Activated T-helper 17 cell treated with anti-CD3 and anti-CD28 coated beads, Interleukin-2, amount 50 U/mL, for 72 hours (primary cell): ENCODE data around the gene SIRPA. TPM values are rescaled to one million over a fixed set of nuclear protein-coding genes. Genes with fewer than 3 reads are reported as not detected.

Source experiments
- ATAC-seq: fragments of 150-1000 bp; cut with Tn5 transposase; replicated peaks from 2 replicates; pipeline ENCODE4 v1.10.0; 2021; ENCODE audit warnings: mild to moderate bottlenecking, moderate library complexity
- H3K27ac Mint-ChIP-seq: one replicate; pipeline ENCODE4 v1.8.0; 2022; ENCODE audit warnings: mixed read lengths
- H3K27me3 Mint-ChIP-seq: one replicate; pipeline ENCODE4 v1.8.0; 2022; ENCODE audit warnings: mixed read lengths
- H3K36me3 Mint-ChIP-seq: one replicate; pipeline ENCODE4 v1.8.0; 2022; ENCODE audit warnings: low read depth, mild to moderate bottlenecking, mixed read lengths
- H3K4me1 Mint-ChIP-seq: one replicate; pipeline ENCODE4 v1.8.0; 2022; ENCODE audit warnings: mixed read lengths
- H3K4me3 Mint-ChIP-seq: one replicate; pipeline ENCODE4 v1.8.0; 2022; ENCODE audit warnings: mild to moderate bottlenecking, mixed read lengths
- H3K9me3 Mint-ChIP-seq: one replicate; pipeline ENCODE4 v1.8.0; 2022; ENCODE audit warnings: mixed read lengths
- total RNA-seq, 2 donors: library from RNA; stranded (reverse); gene quantifications; one replicate each; pipeline ENCODE4 v1.2.3, GENCODE V29; 2022

SIRPA gene
- total RNA-seq, 2 donors from 2014 or later, result 0.05 TPM; not detected in 1

- H3K27ac Mint-ChIP-seq, result no peak overlapping the region
- H3K4me3 Mint-ChIP-seq, result no peak overlapping the region
- no peaks in the 10 kb centered on the region for H3K36me3 Mint-ChIP-seq
- H3K4me1 Mint-ChIP-seq, result no peaks in the 10 kb centered on the region
- no peak for ATAC-seq
- no peaks in the 10 kb centered on the region for H3K9me3 Mint-ChIP-seq
- peaks cover 39% of the 10 kb centered on the region for H3K27me3 Mint-ChIP-seq
Observed at GRCh38 chr20:1945660-1946059, 50.5 kb downstream of the SIRPA start.

DNA sequence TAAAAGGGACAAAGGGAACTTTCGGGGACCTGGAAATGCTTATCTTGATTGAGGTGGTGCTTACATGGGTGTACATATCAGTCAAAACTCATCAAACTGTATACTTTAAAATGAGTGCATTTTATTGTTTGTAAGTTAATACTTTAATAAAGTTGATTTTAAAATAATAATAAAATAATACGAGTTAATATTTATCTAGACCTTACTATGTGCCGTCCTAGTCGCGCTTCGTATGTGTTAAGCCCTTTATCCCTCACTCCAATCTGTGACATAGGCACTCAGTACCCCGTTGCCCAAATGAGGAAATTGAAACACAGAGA is 51.2 kb downstream of the SIRPA start:
- no peaks in the 10 kb centered on the region for H3K9me3 Mint-ChIP-seq
- H3K27me3 Mint-ChIP-seq, result peaks cover 43% of the 10 kb centered on the region
- H3K27ac Mint-ChIP-seq, result no peak overlapping the region
- no peak overlapping the region for H3K4me3 Mint-ChIP-seq
- H3K4me1 Mint-ChIP-seq, result no peaks in the 10 kb centered on the region
- H3K36me3 Mint-ChIP-seq, result no peaks in the 10 kb centered on the region
- ATAC-seq, result no peak

DNA sequence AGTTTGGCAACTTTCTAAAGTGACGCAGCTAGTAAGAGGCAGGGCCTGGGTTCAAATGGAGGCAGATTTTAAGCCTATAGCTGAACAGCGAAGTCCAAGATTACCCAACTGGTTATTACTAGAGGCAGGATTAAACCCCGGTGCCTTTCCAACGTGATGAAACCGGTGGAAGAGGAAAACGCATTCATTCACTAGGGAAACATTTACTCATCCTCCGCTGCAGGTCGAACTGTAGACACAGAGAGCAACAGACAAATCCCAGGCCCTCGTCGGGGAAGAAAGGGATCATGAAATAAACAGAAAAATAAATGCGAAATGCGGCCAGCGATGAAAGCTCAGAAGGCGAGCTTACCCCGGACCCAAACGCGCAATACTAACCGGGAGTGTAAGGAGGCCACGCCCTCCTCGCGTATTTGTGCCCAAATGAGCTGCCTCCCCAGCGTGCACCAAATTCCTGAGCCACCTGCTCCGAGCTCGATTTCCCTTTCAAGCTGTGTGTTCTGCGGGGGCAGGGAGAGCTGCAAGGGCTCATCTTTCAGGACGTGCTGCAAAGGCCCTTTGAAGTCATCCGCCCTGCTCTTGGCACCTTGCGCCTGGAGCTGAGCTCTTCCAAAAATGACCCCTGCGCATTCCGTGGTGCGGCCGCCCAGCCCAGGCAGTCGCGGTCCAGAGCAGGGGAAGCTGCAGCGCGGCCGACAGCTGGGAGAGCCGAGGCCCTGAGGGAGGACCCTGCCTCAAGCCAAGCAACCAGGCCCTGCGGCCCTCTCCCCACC is 51.7 kb downstream of the SIRPA start:
- H3K4me3 Mint-ChIP-seq, result no peak overlapping the region
- H3K27ac Mint-ChIP-seq, result no peak overlapping the region
- H3K27me3 Mint-ChIP-seq, result peaks cover 47% of the 10 kb centered on the region
- H3K4me1 Mint-ChIP-seq, result no peaks in the 10 kb centered on the region
- no peaks in the 10 kb centered on the region for H3K9me3 Mint-ChIP-seq
- no peaks in the 10 kb centered on the region for H3K36me3 Mint-ChIP-seq
- no peak for ATAC-seq

DNA sequence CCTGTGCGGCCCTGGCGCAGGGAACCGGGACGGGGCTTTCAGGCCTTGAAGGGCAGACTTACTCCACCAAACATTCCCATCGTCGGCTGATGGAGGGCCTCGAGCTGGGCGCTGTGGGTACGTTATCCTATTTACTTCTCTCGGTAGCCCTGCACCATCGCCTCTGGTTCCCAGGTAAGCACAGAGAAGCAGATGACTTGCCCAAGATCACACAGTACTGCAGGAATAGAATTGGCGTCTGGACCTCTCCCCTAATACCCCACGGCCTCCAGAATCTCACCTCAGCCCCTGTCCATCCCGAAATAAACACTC is 52.3 kb downstream of the SIRPA start:
- Mint-ChIP-seq H3K4me3 (no peak overlapping the region), H3K27me3 (peaks cover 43% of the 10 kb centered on the region)

DNA sequence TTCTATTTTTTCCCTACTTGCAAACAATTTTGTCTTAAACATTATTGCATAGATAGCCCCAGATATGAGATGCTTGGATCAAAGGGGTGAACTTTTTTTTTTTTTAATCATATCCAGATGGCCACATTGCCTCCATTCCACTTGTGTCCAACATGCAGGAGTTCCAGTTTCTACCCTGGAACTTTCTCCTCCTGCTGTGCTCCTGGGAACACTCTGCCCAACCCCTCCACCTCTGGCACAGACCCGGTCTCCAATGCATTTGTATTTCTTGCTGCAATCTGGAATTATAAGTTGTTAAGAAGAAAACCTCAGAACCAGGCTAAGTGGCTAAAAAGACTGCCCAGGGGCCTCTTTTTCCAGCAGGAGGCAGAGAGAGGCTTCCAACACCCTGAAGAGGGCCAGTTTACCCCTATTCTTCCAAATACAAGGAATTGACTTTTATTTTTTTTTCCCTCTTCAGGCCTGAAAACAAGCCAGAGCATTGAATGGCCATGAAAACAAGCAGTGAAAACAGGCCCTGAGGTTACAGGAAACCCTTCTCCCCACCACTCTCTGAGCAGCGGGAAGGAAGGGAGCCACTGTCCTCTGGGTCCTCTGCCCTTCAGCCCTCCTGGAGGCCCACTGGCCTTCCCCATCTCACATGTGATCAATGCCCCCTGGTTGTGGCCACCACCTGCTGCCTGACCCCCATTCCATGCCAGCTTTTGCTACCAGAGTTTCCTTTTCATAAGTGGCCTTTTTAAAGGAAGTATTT is 54.3 kb downstream of the SIRPA start:
- peaks cover 28% of the 10 kb centered on the region for H3K27me3 Mint-ChIP-seq
- no peaks in the 10 kb centered on the region for H3K9me3 Mint-ChIP-seq
- no peaks in the 10 kb centered on the region for H3K36me3 Mint-ChIP-seq
- H3K27ac Mint-ChIP-seq, result no peak overlapping the region
- no peak for ATAC-seq
- no peak overlapping the region for H3K4me3 Mint-ChIP-seq
- no peaks in the 10 kb centered on the region for H3K4me1 Mint-ChIP-seq

More for the DNA sequence above, 52.3 kb downstream of the SIRPA start:
- ATAC-seq, result no peak
- Mint-ChIP-seq H3K27ac (no peak overlapping the region), H3K9me3 (no peaks in the 10 kb centered on the region), H3K36me3 (no peaks in the 10 kb centered on the region), H3K4me1 (no peaks in the 10 kb centered on the region)

GRCh38 chr20:1950836-1951235 is 55.6 kb downstream of the SIRPA start:
- no peak overlapping the region for H3K27ac Mint-ChIP-seq
- no peak for ATAC-seq
- H3K9me3 Mint-ChIP-seq, result no peaks in the 10 kb centered on the region
- H3K27me3 Mint-ChIP-seq, result peaks cover 29% of the 10 kb centered on the region
- H3K36me3 Mint-ChIP-seq, result no peaks in the 10 kb centered on the region
- no peak overlapping the region for H3K4me3 Mint-ChIP-seq
- H3K4me1 Mint-ChIP-seq, result no peaks in the 10 kb centered on the region

GRCh38 chr20:1951436-1952115 is 56.4 kb downstream of the SIRPA start:
- no peaks in the 10 kb centered on the region for H3K4me1 Mint-ChIP-seq
- H3K36me3 Mint-ChIP-seq, result no peaks in the 10 kb centered on the region
- ATAC-seq, result no peak
- peaks cover 28% of the 10 kb centered on the region for H3K27me3 Mint-ChIP-seq
- H3K27ac Mint-ChIP-seq, result no peak overlapping the region
- no peaks in the 10 kb centered on the region for H3K9me3 Mint-ChIP-seq
- H3K4me3 Mint-ChIP-seq, result no peak overlapping the region

DNA sequence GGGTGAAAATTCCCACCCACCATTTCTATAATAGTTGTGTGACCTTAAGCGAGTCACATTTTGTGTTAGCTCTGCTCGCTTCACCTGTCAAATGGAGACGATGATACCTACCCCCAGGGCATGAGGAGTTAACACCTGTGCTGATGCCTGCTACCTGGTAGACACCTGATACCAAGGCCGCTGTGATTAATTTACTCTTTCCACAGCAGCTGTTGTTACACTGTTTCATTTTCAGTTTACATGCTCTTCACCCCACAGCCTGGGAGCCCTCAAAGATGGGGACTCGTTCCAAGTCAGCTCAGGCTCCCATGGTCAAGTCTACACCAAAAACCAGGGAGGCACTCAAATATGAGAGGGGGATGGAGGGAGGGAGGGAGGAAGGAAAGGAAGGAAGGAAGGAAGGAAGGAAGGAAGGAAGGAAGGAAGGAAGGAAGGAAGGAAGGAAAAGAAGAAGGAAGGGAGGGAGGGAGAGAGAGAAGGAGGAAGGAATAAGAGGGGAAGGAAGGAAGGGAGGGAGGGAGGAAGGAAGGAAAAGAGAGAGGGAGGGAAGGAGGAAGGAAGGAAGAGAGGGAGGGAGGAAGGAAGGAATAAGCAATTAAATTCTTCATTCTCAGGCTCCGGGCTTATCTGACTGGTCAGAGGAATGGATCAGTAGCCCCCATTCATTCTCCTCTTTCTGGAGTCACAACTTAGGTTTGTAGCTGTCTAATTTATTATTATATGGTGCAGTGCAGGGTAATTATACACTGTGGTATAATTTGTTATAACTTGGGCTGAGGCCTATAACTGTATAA is 57.7 kb downstream of the SIRPA start:
- H3K27ac Mint-ChIP-seq, result no peak overlapping the region
- peaks cover 21% of the 10 kb centered on the region for H3K27me3 Mint-ChIP-seq
- H3K4me3 Mint-ChIP-seq, result no peak overlapping the region
- H3K36me3 Mint-ChIP-seq, result no peaks in the 10 kb centered on the region
- no peaks in the 10 kb centered on the region for H3K9me3 Mint-ChIP-seq
- no peaks in the 10 kb centered on the region for H3K4me1 Mint-ChIP-seq
- no peak for ATAC-seq

DNA sequence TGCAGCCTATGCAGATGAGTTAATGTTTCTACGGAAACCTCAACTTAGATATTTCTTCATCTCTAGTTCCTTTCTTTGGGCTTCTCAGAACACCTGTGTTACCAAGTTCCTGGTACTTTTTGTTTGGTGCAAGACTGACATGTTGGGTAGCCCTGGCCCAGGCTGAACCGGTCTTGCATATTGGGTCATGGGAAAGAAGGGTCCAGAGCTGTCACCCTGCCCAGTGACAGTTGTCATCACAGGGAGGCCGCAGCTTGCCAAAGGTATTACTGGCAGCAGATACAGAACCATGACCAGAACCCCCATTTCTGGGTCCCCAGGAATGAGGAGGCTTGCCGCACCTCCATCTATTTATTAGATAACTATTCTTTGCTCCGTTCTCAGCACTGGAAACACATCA is 58.4 kb downstream of the SIRPA start:
- Mint-ChIP-seq H3K9me3 (no peaks in the 10 kb centered on the region), H3K27ac (no peak overlapping the region)

GRCh38 chr20:1955217-1955616 is 60.0 kb downstream of the SIRPA start:
- Mint-ChIP-seq H3K9me3 (no peaks in the 10 kb centered on the region), H3K4me1 (no peaks in the 10 kb centered on the region), H3K27ac (no peak overlapping the region), H3K27me3 (peaks cover 27% of the 10 kb centered on the region), H3K36me3 (no peaks in the 10 kb centered on the region), H3K4me3 (no peak overlapping the region)
- ATAC-seq, result no peak

More for the DNA sequence above, 58.4 kb downstream of the SIRPA start:
- Mint-ChIP-seq H3K36me3 (no peaks in the 10 kb centered on the region), H3K27me3 (peaks cover 21% of the 10 kb centered on the region), H3K4me1 (no peaks in the 10 kb centered on the region), H3K4me3 (no peak overlapping the region)
- ATAC-seq, result no peak

DNA sequence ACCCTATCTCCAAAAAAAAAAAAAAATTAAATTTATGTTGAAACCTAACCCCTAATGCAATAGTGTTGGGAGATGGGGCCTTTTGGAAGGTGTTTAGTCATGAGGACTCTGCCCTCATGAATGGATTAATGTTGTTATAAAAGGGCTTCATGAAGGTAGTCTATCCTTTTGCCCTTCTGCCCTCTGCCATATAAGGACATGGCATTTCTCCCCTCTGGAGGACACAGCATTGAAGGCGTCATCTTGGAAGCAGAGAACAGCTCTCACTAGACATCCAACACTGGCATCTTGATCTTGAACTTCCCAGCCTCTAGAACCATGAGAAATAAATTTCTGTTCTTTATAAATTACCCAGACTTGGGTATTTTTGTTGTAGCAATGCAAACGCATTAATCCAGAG is 63.2 kb downstream of the SIRPA start:
- Mint-ChIP-seq H3K36me3 (no peaks in the 10 kb centered on the region), H3K27me3 (peaks cover 34% of the 10 kb centered on the region), H3K4me1 (no peaks in the 10 kb centered on the region), H3K4me3 (no peak overlapping the region), H3K27ac (no peak overlapping the region), H3K9me3 (no peaks in the 10 kb centered on the region)
- no peak for ATAC-seq

- Mint-ChIP-seq H3K27ac (no peak overlapping the region), H3K27me3 (peaks cover 37% of the 10 kb centered on the region), H3K36me3 (no peaks in the 10 kb centered on the region), H3K9me3 (no peaks in the 10 kb centered on the region), H3K4me3 (no peak overlapping the region), H3K4me1 (no peaks in the 10 kb centered on the region)
- ATAC-seq, result no peak
Observed at GRCh38 chr20:1959156-1959555, 63.9 kb downstream of the SIRPA start.

DNA sequence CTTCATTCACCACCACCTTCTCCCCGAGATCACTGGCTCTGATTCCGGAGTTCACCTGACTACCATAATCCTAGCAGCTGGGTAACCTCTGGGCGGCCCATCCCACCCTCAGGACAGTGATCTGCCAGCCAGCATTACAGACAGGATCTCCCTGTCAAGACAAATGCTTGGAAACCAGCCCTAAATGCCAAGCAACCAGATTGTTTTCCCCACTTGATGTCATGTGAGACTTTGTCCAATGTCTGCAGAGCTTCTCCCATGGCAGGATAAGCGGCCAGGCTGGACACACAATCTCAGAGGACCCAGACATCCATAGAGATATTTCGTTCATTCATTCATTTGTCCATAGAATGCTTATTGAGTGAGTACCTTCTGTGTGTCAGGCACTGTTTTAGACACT is 66.2 kb downstream of the SIRPA start:
- Mint-ChIP-seq H3K36me3 (no peaks in the 10 kb centered on the region), H3K27ac (no peak overlapping the region), H3K4me3 (no peak overlapping the region), H3K4me1 (no peaks in the 10 kb centered on the region), H3K27me3 (peaks cover 43% of the 10 kb centered on the region), H3K9me3 (no peaks in the 10 kb centered on the region)
- no peak for ATAC-seq

DNA sequence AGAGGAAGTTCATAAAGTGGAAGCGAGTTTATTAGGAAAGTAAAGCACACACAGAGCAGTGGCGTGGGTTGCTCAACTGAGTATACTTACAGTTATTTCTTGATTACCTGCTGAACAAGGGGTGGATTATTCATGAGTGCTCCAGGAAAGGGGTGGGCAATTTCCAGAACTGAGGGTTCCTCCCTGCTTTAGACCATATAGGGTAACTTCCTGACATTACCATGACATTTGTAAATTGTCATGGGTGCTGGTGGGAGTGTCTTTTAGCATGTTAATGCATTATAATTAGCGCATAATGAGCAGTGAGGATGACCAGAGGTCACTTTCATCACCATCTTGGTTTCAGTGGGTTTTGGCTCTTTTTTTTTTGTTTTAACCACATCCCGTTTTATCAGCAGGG is 68.9 kb downstream of the SIRPA start:
- H3K4me3 Mint-ChIP-seq, result no peak overlapping the region
- H3K27me3 Mint-ChIP-seq, result peaks cover 40% of the 10 kb centered on the region
- no peaks in the 10 kb centered on the region for H3K9me3 Mint-ChIP-seq
- no peaks in the 10 kb centered on the region for H3K36me3 Mint-ChIP-seq
- no peak for ATAC-seq
- no peaks in the 10 kb centered on the region for H3K4me1 Mint-ChIP-seq
- no peak overlapping the region for H3K27ac Mint-ChIP-seq
